Gastrocnemius medialis (tissue), 4 donors: ENCODE results near the gene STPG4. TPM values are rescaled to one million over a fixed set of nuclear protein-coding genes. Genes with fewer than 3 reads are reported as not detected.

ENCODE experiments used
- ATAC-seq, 2 donors: fragments of 150-250 bp; one replicate each; pipeline ENCODE4 v1.9.1; 2016
- DNase-seq, 2 donors: peaks; one replicate each; pipeline ENCODE4 v3.0.0-alpha.2; 2019
- H3K27ac ChIP-seq, 4 donors: fragments of 200-600 bp; sonication (generic); 1 replicate in 1 of 4; 2 replicates in 3 of 4; pipeline ENCODE4 v1.5.1; 2016 to 2018; ENCODE audit warnings: mild to moderate bottlenecking in 2 of 4, moderate library complexity in 1 of 4
- H3K27me3 ChIP-seq, 3 donors: fragments of 200-600 bp; sonication (generic) in 2 of 3; 1 replicate in 1 of 3; 2 replicates in 2 of 3; pipeline versions ENCODE4 v1.5.1 to v1.6.0; 2016 to 2019; ENCODE audit warnings: mild to moderate bottlenecking in 1 of 3, moderate library complexity in 1 of 3
- H3K36me3 ChIP-seq, 2 donors: fragments of 200-600 bp; sonication (generic) in 1 of 2; one replicate each; pipeline ENCODE4 v1.5.1; 2017 to 2018
- H3K4me1 ChIP-seq, 2 donors: fragments of 200-600 bp; sonication (generic) in 1 of 2; one replicate each; pipeline ENCODE4 v1.5.1; 2016 to 2017; ENCODE audit warnings: mild to moderate bottlenecking in 2 of 2
- H3K4me3 ChIP-seq, 4 donors: fragments of 200-600 bp; sonication (generic) in 3 of 4; 1 replicate in 1 of 4; 2 replicates in 3 of 4; pipeline ENCODE4 v1.5.1; 2016 to 2019; ENCODE audit warnings: mild to moderate bottlenecking in 2 of 4
- H3K9me3 ChIP-seq, 3 donors: fragments of 200-600 bp; sonication (generic) in 2 of 3; 1 replicate in 1 of 3; 2 replicates in 2 of 3; pipeline ENCODE4 v1.5.1; 2016 to 2019
- POLR2A ChIP-seq, 2 donors: fragments of 450-650 bp; IDR thresholded peaks; one replicate each; pipeline ENCODE4 v1.6.1; 2017; ENCODE audit warnings: antibody characterized with exemption in 2 of 2, mild to moderate bottlenecking in 2 of 2, moderate library complexity in 2 of 2
- in situ Hi-C, 4 donors: fragments of 200-750 bp; cut with MboI; loops; one replicate each; pipeline versions ENCODE4 v1.15.0 to v1.8.0; 2017; ENCODE audit warnings: low sequenced_read_pairs in 4 of 4
- intact Hi-C: fragments of 100-400 bp; cut with DNase I; formaldehyde crosslinking; loops from one replicate; pipeline ENCODE4 v1.15.1; 2023; ENCODE audit warnings: low total_unique reads
- total RNA-seq, 4 donors: library from RNA; depleted of rRNA; stranded (reverse); fragments of >200 nt; gene quantifications; one replicate each; pipeline versions ENCODE4 v1.1.0 to v1.2.3, GENCODE V29; 2016
- TF ChIP-seq, protein P1 (sequence below), 5 experiments: fragments of 450-650 bp in 3 of 5; fragments of 200-600 bp in 2 of 5; sonication (generic) in 2 of 5; IDR thresholded peaks in 4 of 5; conservative IDR thresholded peaks in 1 of 5; 1 replicate in 4 of 5; 2 replicates in 1 of 5; pipeline ENCODE4 v1.5.1; 2016 to 2019; ENCODE audit warnings: antibody characterized with exemption in 5 of 5, mild to moderate bottlenecking in 3 of 5, moderate library complexity in 3 of 5

STPG4 gene
- total RNA-seq, 4 donors from 2014 or later = 0.33 TPM; not detected in 3

DNA sequence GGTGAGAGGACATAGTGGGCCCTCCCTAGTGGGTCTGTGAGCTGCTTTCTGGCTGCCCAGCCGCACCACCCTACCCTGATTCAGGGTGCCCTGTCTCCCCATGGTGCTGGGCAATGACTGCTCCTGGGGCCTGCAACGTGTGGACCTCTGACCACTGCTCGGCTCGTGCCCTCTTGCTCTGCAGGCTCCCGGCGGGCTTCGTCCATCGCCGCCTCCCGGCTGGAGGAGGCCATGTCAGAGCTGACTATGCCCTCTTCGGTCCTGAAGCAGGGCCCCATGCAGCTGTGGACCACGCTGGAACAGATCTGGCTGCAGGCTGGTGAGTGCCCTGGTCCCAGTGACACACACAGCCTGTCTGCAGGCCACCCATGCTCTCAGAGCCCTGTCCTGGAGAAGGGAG, 103.5 kb downstream of the STPG4 start:
- intact Hi-C loops (loop anchor here (5.0 kb wide), 1 partner anchor 139 kb away; no protein-coding TSS in a partner anchor), in situ Hi-C loops (no loop called here)
- no peak overlapping the region for H3K4me3 ChIP-seq
- H3K9me3 ChIP-seq = no peaks in the 10 kb centered on the region
- H3K36me3 ChIP-seq = no peaks in the 10 kb centered on the region
- peaks cover 79 to 88% of the 10 kb centered on the region in 2 donors for H3K4me1 ChIP-seq
- TF ChIP-seq, protein P1, sequence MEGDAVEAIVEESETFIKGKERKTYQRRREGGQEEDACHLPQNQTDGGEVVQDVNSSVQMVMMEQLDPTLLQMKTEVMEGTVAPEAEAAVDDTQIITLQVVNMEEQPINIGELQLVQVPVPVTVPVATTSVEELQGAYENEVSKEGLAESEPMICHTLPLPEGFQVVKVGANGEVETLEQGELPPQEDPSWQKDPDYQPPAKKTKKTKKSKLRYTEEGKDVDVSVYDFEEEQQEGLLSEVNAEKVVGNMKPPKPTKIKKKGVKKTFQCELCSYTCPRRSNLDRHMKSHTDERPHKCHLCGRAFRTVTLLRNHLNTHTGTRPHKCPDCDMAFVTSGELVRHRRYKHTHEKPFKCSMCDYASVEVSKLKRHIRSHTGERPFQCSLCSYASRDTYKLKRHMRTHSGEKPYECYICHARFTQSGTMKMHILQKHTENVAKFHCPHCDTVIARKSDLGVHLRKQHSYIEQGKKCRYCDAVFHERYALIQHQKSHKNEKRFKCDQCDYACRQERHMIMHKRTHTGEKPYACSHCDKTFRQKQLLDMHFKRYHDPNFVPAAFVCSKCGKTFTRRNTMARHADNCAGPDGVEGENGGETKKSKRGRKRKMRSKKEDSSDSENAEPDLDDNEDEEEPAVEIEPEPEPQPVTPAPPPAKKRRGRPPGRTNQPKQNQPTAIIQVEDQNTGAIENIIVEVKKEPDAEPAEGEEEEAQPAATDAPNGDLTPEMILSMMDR (IDR thresholded peaks at IDR 0.05 in 4 of 5, conservative IDR thresholded peaks at IDR 0.05 in 1 of 5) = no peak
- no peak for TF ChIP-seq POLR2A (IDR thresholded peaks at IDR 0.05)
- H3K27ac ChIP-seq = peak overlapping the region; percentile 84 to 93 (median 89)
- H3K27me3 ChIP-seq = no peaks in the 10 kb centered on the region
- no peak for ATAC-seq
- DNase-seq = no peak

DNA sequence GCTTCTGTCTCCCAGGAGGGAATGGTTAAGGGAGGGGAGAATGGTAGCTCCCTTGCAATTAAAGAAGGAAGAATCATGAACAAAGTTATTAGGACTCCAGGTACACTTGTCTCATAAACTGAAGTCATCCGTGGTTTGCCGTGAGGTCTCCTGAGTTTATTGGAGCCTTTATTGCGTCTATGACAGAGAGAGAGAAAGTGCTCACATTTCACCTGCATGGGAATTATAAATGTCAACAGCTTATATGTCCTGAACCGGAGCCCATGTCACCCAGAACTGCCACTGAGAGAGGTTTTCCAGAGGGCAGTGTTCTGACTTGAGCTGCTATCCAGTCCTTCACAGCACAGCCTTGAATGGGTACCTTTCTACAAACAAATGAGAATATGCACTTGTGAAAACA, 104.3 kb downstream of the STPG4 start:
- in situ Hi-C loops = no loop called here
- peaks cover 73 to 80% of the 10 kb centered on the region in 2 donors for H3K4me1 ChIP-seq
- H3K36me3 ChIP-seq = no peaks in the 10 kb centered on the region
- DNase-seq = peak; percentile 77 to 86
- intact Hi-C loops = loop anchor here (5.0 kb wide), 1 partner anchor 138 kb away; no protein-coding TSS in a partner anchor
- H3K4me3 ChIP-seq = no peak overlapping the region
- no peaks in the 10 kb centered on the region for H3K27me3 ChIP-seq
- H3K27ac ChIP-seq = peak overlapping the region; percentile 84 to 93 (median 89)
- no peaks in the 10 kb centered on the region for H3K9me3 ChIP-seq
- TF ChIP-seq POLR2A (IDR thresholded peaks at IDR 0.05) = peak in 1 of 2 donors; percentile 64
- TF ChIP-seq, protein P1 (IDR thresholded peaks at IDR 0.05 in 4 of 5, conservative IDR thresholded peaks at IDR 0.05 in 1 of 5) = no peak
- peak; percentile 70 to 73 for ATAC-seq

DNA sequence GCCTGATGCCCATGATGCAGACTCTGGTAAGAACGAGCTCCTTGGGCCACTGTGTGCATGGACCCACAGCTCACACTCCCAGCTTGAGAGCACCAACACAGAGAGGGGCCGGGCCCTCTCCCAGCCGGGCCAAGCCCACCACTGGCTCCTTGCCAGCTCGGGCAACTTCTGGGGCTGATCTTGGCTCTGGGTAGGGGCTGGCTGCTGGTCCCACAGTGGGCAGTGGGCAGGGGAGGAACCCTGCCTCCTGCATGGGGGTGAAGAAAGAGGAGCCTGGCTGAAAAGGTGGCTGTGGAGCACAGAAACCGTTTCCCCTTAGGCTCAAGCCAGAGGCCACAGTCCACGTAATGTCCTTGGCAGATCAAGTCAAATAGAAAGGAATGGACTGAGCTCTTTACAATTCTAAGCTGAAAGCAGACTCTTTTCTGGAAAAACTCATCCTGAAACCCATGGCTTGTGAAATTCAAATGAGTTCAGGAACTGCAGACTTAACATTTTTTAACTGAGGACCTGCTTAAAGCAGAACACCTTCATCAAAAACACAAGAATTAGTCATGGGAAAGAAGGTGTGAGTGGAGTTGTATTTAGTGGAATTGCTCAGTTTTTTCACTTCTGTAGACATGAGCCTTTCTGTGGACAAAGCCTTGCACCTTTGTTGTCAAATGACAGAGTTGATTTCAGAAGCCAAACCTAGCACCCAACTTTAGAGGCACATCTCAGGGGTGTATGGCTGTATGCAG, 104.9 kb downstream of the STPG4 start:
- Histone ChIP-seq H3K36me3 (no peaks in the 10 kb centered on the region), H3K27me3 (no peaks in the 10 kb centered on the region), H3K4me1 (peaks cover 68 to 74% of the 10 kb centered on the region in 2 donors), H3K4me3 (no peak overlapping the region), H3K9me3 (no peaks in the 10 kb centered on the region), H3K27ac (peak overlapping the region; percentile 84 to 93 (median 89))
- intact Hi-C loops (loop anchor here (5.0 kb wide), 1 partner anchor 138 kb away; no protein-coding TSS in a partner anchor), in situ Hi-C loops (no loop called here)
- DNase-seq (no peak), ATAC-seq (no peak)
- TF ChIP-seq POLR2A (IDR thresholded peaks at IDR 0.05) = no peak
- TF ChIP-seq, protein P1 (IDR thresholded peaks at IDR 0.05 in 4 of 5, conservative IDR thresholded peaks at IDR 0.05 in 1 of 5) = no peak

DNA sequence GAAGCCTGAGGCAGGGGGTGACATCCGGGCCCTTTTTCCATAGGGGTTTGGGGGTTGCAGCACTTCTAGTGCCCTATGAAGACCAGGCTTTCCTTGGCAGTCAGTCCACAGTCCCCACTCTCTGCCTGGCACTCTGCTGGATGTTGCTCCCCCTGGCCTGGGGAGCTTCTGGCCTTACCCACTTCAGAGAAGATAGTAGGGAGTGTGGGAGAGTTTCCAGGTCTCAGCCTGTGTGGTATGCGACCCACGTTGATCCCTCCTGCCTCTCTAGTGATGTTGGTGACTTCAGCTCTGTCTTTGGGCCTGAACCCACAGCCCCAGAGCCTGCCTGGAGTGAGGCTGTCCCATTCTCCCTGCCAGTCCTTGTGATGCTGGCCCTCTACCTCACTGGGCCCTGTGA, 105.6 kb downstream of the STPG4 start:
- H3K4me1 ChIP-seq = peaks cover 61 to 68% of the 10 kb centered on the region in 2 donors
- no peak overlapping the region for H3K4me3 ChIP-seq
- no peak for TF ChIP-seq POLR2A (IDR thresholded peaks at IDR 0.05)
- TF ChIP-seq, protein P1 (IDR thresholded peaks at IDR 0.05 in 4 of 5, conservative IDR thresholded peaks at IDR 0.05 in 1 of 5) = no peak
- in situ Hi-C loops = no loop called here
- DNase-seq (no peak), ATAC-seq (no peak)
- no peaks in the 10 kb centered on the region for H3K27me3 ChIP-seq
- H3K9me3 ChIP-seq = no peaks in the 10 kb centered on the region
- intact Hi-C loops = no loop called here
- H3K27ac ChIP-seq = peak overlapping the region; percentile 84 to 93 (median 89)
- no peaks in the 10 kb centered on the region for H3K36me3 ChIP-seq
